Measurements from ENCODE around the gene ACOT9. TPM values are rescaled to one million over a fixed set of nuclear protein-coding genes. Genes with fewer than 3 reads are reported as not detected.
A peak's percentile ranks its signal among the peaks of the same experiment; 100 is the strongest.
"Not testable (repeated sequence)": the region's sequence is repeated elsewhere in the genome, so short reads cannot be mapped to it uniquely, and the experiment has no call there.

The ACOT9 gene
- total and polyA plus RNA-seq, 2 donors (not counting 3 experiments of a cell fraction or from before 2014, with no cell fraction given) = 38.4 to 83.1 TPM

GRCh38 chrX:23676486-23676885 lies 66.6 kb downstream of the ACOT9 start:
- BruUV-seq (replicated peaks); POLR2A ChIA-PET: not testable (repeated sequence)
- peak; percentile 68 for FAIRE-seq

GRCh38 chrX:23673108-23673507 lies 70.0 kb downstream of the ACOT9 start:
- Histone ChIP-seq H2AFZ (ENCODE audit: low read depth, low read length) (no peak overlapping the region), H3K27me3 (ENCODE audit: control insufficient read depth in 2 of 2, insufficient read depth in 2 of 2, low read length in 2 of 2) (no peaks in the 10 kb centered on the region), H3K79me2 (ENCODE audit: control insufficient read depth, insufficient read depth, low read length) (peaks cover 23% of the 10 kb centered on the region), H3K9ac (replicated peaks; ENCODE audit: extremely low read depth, insufficient read depth, low read length) (no peak overlapping the region), H3K27ac (ENCODE audit: insufficient read depth, low read depth, low read length) (no peak overlapping the region), H3K4me2 (ENCODE audit: insufficient read depth, low read length) (no peak overlapping the region), H3K9me1 (replicated peaks; ENCODE audit: control insufficient read depth, extremely low read depth, insufficient read depth, low read length) (no peaks in the 10 kb centered on the region), H3K9me3 (replicated peaks; ENCODE audit: control insufficient read depth, insufficient read depth, low read length) (no peaks in the 10 kb centered on the region), H3K4me1 (ENCODE audit: control insufficient read depth, extremely low read depth, insufficient read depth, low read length) (peaks cover 6% of the 10 kb centered on the region), H3K36me3 (ENCODE audit: control insufficient read depth in 2 of 2, extremely low read depth in 1 of 2, insufficient read depth in 2 of 2, low read length in 2 of 2) (peaks cover 0 to 2% of the 10 kb centered on the region in 2 experiments), H3K4me3 (replicated peaks in 1 of 3; ENCODE audit: insufficient read depth in 1 of 3, low read depth in 1 of 3, low read length in 3 of 3) (no peak overlapping the region), H4K20me1 (replicated peaks; ENCODE audit: control insufficient read depth, extremely low read depth, insufficient read depth, low read length) (no peaks in the 10 kb centered on the region)
- TF ChIP-seq POLR2A (IDR thresholded peaks at IDR 0.05; ENCODE audit: low read depth, low read length) (no peak), JUN (IDR thresholded peaks at IDR 0.05; ENCODE audit: borderline replicate concordance, insufficient read depth, insufficient read length, low read depth) (no peak), MYC (IDR thresholded peaks at IDR 0.05; ENCODE audit: low read depth, low read length) (no peak)
- TF ChIP-seq, protein P1, sequence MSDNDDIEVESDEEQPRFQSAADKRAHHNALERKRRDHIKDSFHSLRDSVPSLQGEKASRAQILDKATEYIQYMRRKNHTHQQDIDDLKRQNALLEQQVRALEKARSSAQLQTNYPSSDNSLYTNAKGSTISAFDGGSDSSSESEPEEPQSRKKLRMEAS (IDR thresholded peaks at IDR 0.05; ENCODE audit: insufficient read depth, insufficient read length) = no peak
- FAIRE-seq = no peak
- dilution Hi-C loops (cut with MboI; ENCODE audit: extremely low pct_ligation_motif_present, low sequenced_read_pairs) = no loop called here
- BruUV-seq (replicated peaks) = no TSS peak
- POLR2A ChIA-PET = no interaction called here
- intact Hi-C loops (cut with micrococcal nuclease) = no loop called here
- peak; percentile 10 for DNase-seq (ENCODE audit: low read depth, low spot score)
- CTCF ChIA-PET = no interaction called here

More at GRCh38 chrX:23676486-23676885, 66.6 kb downstream of the ACOT9 start:
- DNase-seq (ENCODE audit: low read depth, low spot score); H3K4me1 ChIP-seq (ENCODE audit: control insufficient read depth, extremely low read depth, insufficient read depth, low read length); H4K20me1 ChIP-seq (replicated peaks; ENCODE audit: control insufficient read depth, extremely low read depth, insufficient read depth, low read length); intact Hi-C loops (cut with micrococcal nuclease); H3K4me2 ChIP-seq (ENCODE audit: insufficient read depth, low read length); H3K9me3 ChIP-seq (replicated peaks; ENCODE audit: control insufficient read depth, insufficient read depth, low read length); H3K9me1 ChIP-seq (replicated peaks; ENCODE audit: control insufficient read depth, extremely low read depth, insufficient read depth, low read length); H3K27ac ChIP-seq (ENCODE audit: insufficient read depth, low read depth, low read length); CTCF ChIA-PET; H3K79me2 ChIP-seq (ENCODE audit: control insufficient read depth, insufficient read depth, low read length); H3K27me3 ChIP-seq (ENCODE audit: control insufficient read depth in 2 of 2, insufficient read depth in 2 of 2, low read length in 2 of 2); H3K9ac ChIP-seq (replicated peaks; ENCODE audit: extremely low read depth, insufficient read depth, low read length); H3K4me3 ChIP-seq (replicated peaks in 1 of 3; ENCODE audit: insufficient read depth in 1 of 3, low read depth in 1 of 3, low read length in 3 of 3); dilution Hi-C loops (cut with MboI; ENCODE audit: extremely low pct_ligation_motif_present, low sequenced_read_pairs); H3K36me3 ChIP-seq (ENCODE audit: control insufficient read depth in 2 of 2, extremely low read depth in 1 of 2, insufficient read depth in 2 of 2, low read length in 2 of 2); H2AFZ ChIP-seq (ENCODE audit: low read depth, low read length): not testable (repeated sequence)
